ENCODE data around the gene YTHDC2.

YTHDC2 gene

DNA sequence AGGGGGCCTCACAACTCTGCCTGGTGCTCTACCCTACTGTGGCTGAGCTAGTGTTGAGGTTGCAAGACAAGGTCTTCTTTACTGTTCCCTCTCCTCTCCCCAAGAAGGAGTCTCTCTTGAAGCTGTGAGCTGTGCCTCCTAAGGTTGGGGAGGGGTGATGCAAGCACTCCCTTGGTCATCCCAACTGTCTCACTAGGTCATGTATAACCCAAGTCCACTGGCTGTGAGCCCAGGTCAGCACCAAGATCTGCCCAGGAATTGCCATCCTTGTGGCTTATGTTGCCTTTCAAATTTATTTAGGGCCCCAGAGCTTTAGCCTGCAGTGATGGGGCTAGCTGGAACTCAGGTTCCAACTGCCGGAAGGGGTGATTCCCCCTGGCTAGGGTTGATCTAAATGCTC lies 10.3 kb upstream of the YTHDC2 start:
- H3K27me3 ChIP-seq (replicated peaks in 2 of 5; ENCODE audit: control insufficient read depth in 4 of 5, insufficient read depth in 5 of 5, low read length in 4 of 5) = peaks cover 18 to 92% (median 35%) of the 10 kb centered on the region in 5 experiments
- H3K9me3 ChIP-seq (ENCODE audit: control extremely low read depth in 1 of 5, control insufficient read depth in 4 of 5, insufficient read depth in 2 of 5, low read depth in 1 of 5, low read length in 4 of 5) = peaks cover 0 to 32% (median 12%) of the 10 kb centered on the region in 5 experiments
- H3K27ac ChIP-seq (ENCODE audit: insufficient read depth in 1 of 2, low read depth in 1 of 2, low read length in 2 of 2, poor library complexity in 1 of 2, severe bottlenecking in 2 of 2) = no peak overlapping the region
- H3K4me3 ChIP-seq (ENCODE audit: control insufficient read depth in 1 of 7, extremely low read depth in 1 of 7, insufficient read depth in 4 of 7, low read depth in 2 of 7, low read length in 6 of 7) = no peak overlapping the region
- no peaks in the 10 kb centered on the region for H3K4me1 ChIP-seq (ENCODE audit: control extremely low read depth in 1 of 4, control insufficient read depth in 4 of 4, insufficient read depth in 4 of 4, low read length in 3 of 4)
- DNase-seq = no peak
- WGBS (ENCODE audit: insufficient coverage) = 100% methylated on average over 1 of the region's 1 CpG
- POLR2A ChIA-PET = interaction anchor here (0.7 kb wide), 1 partner anchor 1597 kb away, joined by 4 read pairs; no protein-coding TSS in a partner anchor
- CTCF ChIA-PET = interaction anchor here (1.5 kb wide), 1 partner anchor 11 kb away, joined by 5 read pairs; the partner anchor contains the start of gene YTHDC2
- no peaks in the 10 kb centered on the region for H3K36me3 ChIP-seq (ENCODE audit: control insufficient read depth in 4 of 4, insufficient read depth in 4 of 4, low read length in 3 of 4)

DNA sequence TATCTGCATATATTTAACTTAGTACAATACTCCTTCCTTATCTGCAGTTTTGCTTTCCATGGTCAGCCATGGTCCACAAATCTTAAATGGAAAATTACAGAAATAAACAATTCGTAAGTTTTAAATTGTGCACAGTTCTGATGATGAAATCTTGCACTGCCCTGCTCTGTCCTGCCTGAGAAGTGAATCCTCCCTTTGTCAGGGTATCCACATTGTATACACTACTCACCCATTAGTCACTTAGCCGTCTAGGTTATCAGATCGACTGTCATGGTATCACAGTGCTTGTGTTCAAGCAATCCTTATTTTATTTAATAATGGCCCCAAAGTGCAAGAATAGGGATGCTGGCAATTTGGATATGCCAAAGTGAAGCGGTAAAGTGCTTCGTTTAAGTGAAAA lies 8.3 kb upstream of the YTHDC2 start:
- H3K27ac ChIP-seq (ENCODE audit: insufficient read depth in 1 of 2, low read depth in 1 of 2, low read length in 2 of 2, poor library complexity in 1 of 2, severe bottlenecking in 2 of 2) = no peak overlapping the region
- POLR2A ChIA-PET = no interaction called here
- no peaks in the 10 kb centered on the region for H3K36me3 ChIP-seq (ENCODE audit: control insufficient read depth in 4 of 4, insufficient read depth in 4 of 4, low read length in 3 of 4)
- H3K9me3 ChIP-seq (ENCODE audit: control extremely low read depth in 1 of 5, control insufficient read depth in 4 of 5, insufficient read depth in 2 of 5, low read depth in 1 of 5, low read length in 4 of 5) = peaks cover 0 to 23% (median 12%) of the 10 kb centered on the region in 5 experiments
- peaks cover 15 to 90% (median 29%) of the 10 kb centered on the region in 5 experiments for H3K27me3 ChIP-seq (replicated peaks in 2 of 5; ENCODE audit: control insufficient read depth in 4 of 5, insufficient read depth in 5 of 5, low read length in 4 of 5)
- no peak overlapping the region for H3K4me3 ChIP-seq (ENCODE audit: control insufficient read depth in 1 of 7, extremely low read depth in 1 of 7, insufficient read depth in 4 of 7, low read depth in 2 of 7, low read length in 6 of 7)
- H3K4me1 ChIP-seq (ENCODE audit: control extremely low read depth in 1 of 4, control insufficient read depth in 4 of 4, insufficient read depth in 4 of 4, low read length in 3 of 4) = no peaks in the 10 kb centered on the region
- DNase-seq = no peak
- 100% methylated on average over 3 of the region's 5 CpGs for WGBS (ENCODE audit: insufficient coverage)
- CTCF ChIA-PET = no interaction called here

DNA sequence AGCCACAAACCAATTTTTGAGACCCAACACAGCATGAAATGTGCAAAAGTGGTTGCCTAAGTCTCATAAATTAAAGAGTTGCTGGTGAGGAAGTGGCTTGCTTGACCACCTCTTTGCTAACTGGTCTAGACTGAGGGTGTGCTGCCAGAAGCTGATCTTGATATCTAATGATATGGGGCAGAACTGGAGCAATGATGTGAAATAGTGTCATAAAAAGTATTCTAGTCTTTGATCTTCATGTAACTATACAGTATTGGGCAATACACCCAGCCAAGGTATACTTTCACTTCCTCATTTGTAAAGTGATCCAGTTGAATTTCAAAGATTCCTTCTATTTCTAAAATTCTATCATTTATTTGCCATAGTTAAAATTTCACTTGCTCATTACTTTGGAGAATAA lies 5.9 kb upstream of the YTHDC2 start:
- CTCF ChIA-PET = interaction anchor here (1.5 to 1.6 kb wide), 3 partner anchors 19 to 171 kb away, joined by 4 to 6 read pairs (median 5); partner anchors contain the start of gene MCC
- DNase-seq = peak in 2 of 3 donors; percentile 42 to 51
- Histone ChIP-seq H3K36me3 (ENCODE audit: control insufficient read depth in 4 of 4, insufficient read depth in 4 of 4, low read length in 3 of 4) (no peaks in the 10 kb centered on the region), H3K27ac (ENCODE audit: insufficient read depth in 1 of 2, low read depth in 1 of 2, low read length in 2 of 2, poor library complexity in 1 of 2, severe bottlenecking in 2 of 2) (no peak overlapping the region), H3K27me3 (replicated peaks in 2 of 5; ENCODE audit: control insufficient read depth in 4 of 5, insufficient read depth in 5 of 5, low read length in 4 of 5) (peaks cover 15 to 92% (median 24%) of the 10 kb centered on the region in 5 experiments), H3K4me3 (ENCODE audit: control insufficient read depth in 1 of 7, extremely low read depth in 1 of 7, insufficient read depth in 4 of 7, low read depth in 2 of 7, low read length in 6 of 7) (no peak overlapping the region), H3K9me3 (ENCODE audit: control extremely low read depth in 1 of 5, control insufficient read depth in 4 of 5, insufficient read depth in 2 of 5, low read depth in 1 of 5, low read length in 4 of 5) (peaks cover 0 to 8% (median 2%) of the 10 kb centered on the region in 5 experiments), H3K4me1 (ENCODE audit: control extremely low read depth in 1 of 4, control insufficient read depth in 4 of 4, insufficient read depth in 4 of 4, low read length in 3 of 4) (no peaks in the 10 kb centered on the region)
- POLR2A ChIA-PET = no interaction called here

DNA sequence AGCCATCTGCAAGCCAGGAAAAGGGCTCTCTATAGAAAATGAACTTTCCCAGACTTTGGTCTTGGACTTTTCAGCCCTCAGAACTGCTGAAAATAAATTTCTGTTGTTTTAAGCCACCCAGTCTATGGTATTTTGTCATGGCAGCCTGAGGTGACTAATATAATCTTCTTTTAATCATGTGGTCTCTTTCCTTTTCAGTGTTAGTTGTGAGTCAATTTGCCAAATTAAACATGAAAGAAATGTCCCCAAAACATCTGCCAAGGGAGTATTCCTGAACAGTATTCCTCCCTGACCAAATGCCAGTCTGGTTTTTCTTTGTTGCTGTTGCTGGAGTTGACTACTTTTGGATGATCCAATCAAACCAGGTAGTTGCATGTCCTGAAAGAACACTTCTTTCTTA lies 4.7 kb upstream of the YTHDC2 start:
- peaks cover 13 to 81% (median 16%) of the 10 kb centered on the region in 5 experiments for H3K27me3 ChIP-seq (replicated peaks in 2 of 5; ENCODE audit: control insufficient read depth in 4 of 5, insufficient read depth in 5 of 5, low read length in 4 of 5)
- POLR2A ChIA-PET = no interaction called here
- H3K9me3 ChIP-seq (ENCODE audit: control extremely low read depth in 1 of 5, control insufficient read depth in 4 of 5, insufficient read depth in 2 of 5, low read depth in 1 of 5, low read length in 4 of 5) = no peaks in the 10 kb centered on the region
- H3K4me1 ChIP-seq (ENCODE audit: control extremely low read depth in 1 of 4, control insufficient read depth in 4 of 4, insufficient read depth in 4 of 4, low read length in 3 of 4) = no peaks in the 10 kb centered on the region
- CTCF ChIA-PET = no interaction called here
- no peaks in the 10 kb centered on the region for H3K36me3 ChIP-seq (ENCODE audit: control insufficient read depth in 4 of 4, insufficient read depth in 4 of 4, low read length in 3 of 4)
- DNase-seq = no peak
- H3K27ac ChIP-seq (ENCODE audit: insufficient read depth in 1 of 2, low read depth in 1 of 2, low read length in 2 of 2, poor library complexity in 1 of 2, severe bottlenecking in 2 of 2) = no peak overlapping the region
- H3K4me3 ChIP-seq (ENCODE audit: control insufficient read depth in 1 of 7, extremely low read depth in 1 of 7, insufficient read depth in 4 of 7, low read depth in 2 of 7, low read length in 6 of 7) = no peak overlapping the region

DNA sequence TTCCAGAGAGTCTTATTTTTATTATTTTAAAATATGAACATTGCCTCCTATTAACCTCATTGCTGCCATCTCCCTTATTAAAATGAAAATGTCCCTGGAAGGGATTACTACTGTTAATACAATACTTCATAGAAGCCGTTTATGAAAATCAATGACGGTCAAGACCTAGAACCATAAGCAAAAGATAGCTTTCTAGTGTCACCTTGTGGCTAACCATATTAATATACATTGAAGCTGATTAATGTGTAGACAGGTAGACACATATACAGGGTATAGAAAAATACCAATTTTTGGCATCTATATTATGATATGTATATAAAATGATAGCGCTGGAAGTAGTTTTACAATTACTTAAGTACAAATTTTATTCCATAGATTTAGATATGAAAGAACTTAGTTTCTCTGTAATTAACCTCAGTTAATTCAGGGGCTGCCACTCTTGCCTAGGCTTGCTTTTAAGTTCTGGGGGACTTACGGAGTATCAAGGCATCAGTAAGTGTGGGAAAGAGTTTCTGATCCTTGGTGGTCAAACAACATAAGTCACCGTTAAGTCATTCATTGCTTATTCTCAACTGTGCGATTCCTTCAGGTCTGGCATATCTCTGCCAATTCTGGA lies 2.5 kb upstream of the YTHDC2 start:
- POLR2A ChIA-PET = no interaction called here
- CTCF ChIA-PET = interaction anchor here (0.6 to 5.7 kb wide), 16 partner anchors 10 to 515 kb away, joined by 3 to 46 read pairs (median 4); no protein-coding TSS in a partner anchor
- WGBS (ENCODE audit: insufficient coverage) = 82% methylated on average over 3 of the region's 6 CpGs
- H3K4me3 ChIP-seq (ENCODE audit: control insufficient read depth in 1 of 7, extremely low read depth in 1 of 7, insufficient read depth in 4 of 7, low read depth in 2 of 7, low read length in 6 of 7) = no peak overlapping the region
- DNase-seq = peak in 2 of 3 donors; percentile 43 to 52
- H3K27ac ChIP-seq (ENCODE audit: insufficient read depth in 1 of 2, low read depth in 1 of 2, low read length in 2 of 2, poor library complexity in 1 of 2, severe bottlenecking in 2 of 2) = no peak overlapping the region
- peaks cover 0 to 4% (median 1%) of the 10 kb centered on the region in 4 experiments for H3K36me3 ChIP-seq (ENCODE audit: control insufficient read depth in 4 of 4, insufficient read depth in 4 of 4, low read length in 3 of 4)
- H3K9me3 ChIP-seq (ENCODE audit: control extremely low read depth in 1 of 5, control insufficient read depth in 4 of 5, insufficient read depth in 2 of 5, low read depth in 1 of 5, low read length in 4 of 5) = no peaks in the 10 kb centered on the region
- H3K27me3 ChIP-seq (replicated peaks in 2 of 5; ENCODE audit: control insufficient read depth in 4 of 5, insufficient read depth in 5 of 5, low read length in 4 of 5) = peaks cover 4 to 60% (median 16%) of the 10 kb centered on the region in 5 experiments
- H3K4me1 ChIP-seq (ENCODE audit: control extremely low read depth in 1 of 4, control insufficient read depth in 4 of 4, insufficient read depth in 4 of 4, low read length in 3 of 4) = peaks cover 3 to 8% (median 6%) of the 10 kb centered on the region in 4 experiments

DNA sequence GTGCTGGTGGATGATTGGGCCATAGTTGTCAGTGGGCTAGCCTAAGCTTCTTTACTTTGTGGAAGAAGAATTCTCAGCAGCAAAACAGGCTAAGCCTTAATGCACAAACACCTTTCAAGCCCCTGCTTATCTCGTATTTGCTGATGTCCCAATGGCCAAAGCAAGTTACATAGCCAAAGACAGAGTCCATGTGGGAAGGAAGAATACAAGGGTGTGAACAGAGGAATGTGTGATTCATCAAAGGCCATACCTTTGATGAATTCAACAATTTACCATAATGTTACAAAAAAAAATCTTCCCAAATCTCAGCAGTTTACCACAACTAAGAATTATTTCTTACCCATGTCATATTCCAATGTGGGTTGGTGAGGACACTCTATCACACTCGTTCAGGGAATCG lies 1.2 kb upstream of the YTHDC2 start:
- 100% methylated on average over 2 of the region's 3 CpGs for WGBS (ENCODE audit: insufficient coverage)
- DNase-seq = no peak
- H3K4me3 ChIP-seq (ENCODE audit: control insufficient read depth in 1 of 7, extremely low read depth in 1 of 7, insufficient read depth in 4 of 7, low read depth in 2 of 7, low read length in 6 of 7) = no peak overlapping the region
- ChIA-PET CTCF (interaction anchor here (0.8 to 5.7 kb wide), 6 partner anchors 12 to 517 kb away, joined by 3 to 46 read pairs (median 8); no protein-coding TSS in a partner anchor), POLR2A (no interaction called here)
- H3K4me1 ChIP-seq (ENCODE audit: control extremely low read depth in 1 of 4, control insufficient read depth in 4 of 4, insufficient read depth in 4 of 4, low read length in 3 of 4) = peaks cover 3 to 8% (median 6%) of the 10 kb centered on the region in 4 experiments
- no peaks in the 10 kb centered on the region for H3K9me3 ChIP-seq (ENCODE audit: control extremely low read depth in 1 of 5, control insufficient read depth in 4 of 5, insufficient read depth in 2 of 5, low read depth in 1 of 5, low read length in 4 of 5)
- peaks cover 1 to 7% (median 4%) of the 10 kb centered on the region in 4 experiments for H3K36me3 ChIP-seq (ENCODE audit: control insufficient read depth in 4 of 4, insufficient read depth in 4 of 4, low read length in 3 of 4)
- H3K27ac ChIP-seq (ENCODE audit: insufficient read depth in 1 of 2, low read depth in 1 of 2, low read length in 2 of 2, poor library complexity in 1 of 2, severe bottlenecking in 2 of 2) = no peak overlapping the region
- peaks cover 4 to 46% (median 12%) of the 10 kb centered on the region in 5 experiments for H3K27me3 ChIP-seq (replicated peaks in 2 of 5; ENCODE audit: control insufficient read depth in 4 of 5, insufficient read depth in 5 of 5, low read length in 4 of 5)

GRCh38 chr5:113514289-113514635 lies 768 bp downstream of the YTHDC2 start:
- Histone ChIP-seq H3K36me3 (ENCODE audit: control insufficient read depth in 4 of 4, insufficient read depth in 4 of 4, low read length in 3 of 4) (peaks cover 2 to 10% (median 4%) of the 10 kb centered on the region in 4 experiments), H3K4me3 (ENCODE audit: control insufficient read depth in 1 of 7, extremely low read depth in 1 of 7, insufficient read depth in 4 of 7, low read depth in 2 of 7, low read length in 6 of 7) (peak overlapping the region; percentile 79 to 93 (median 85)), H3K9me3 (ENCODE audit: control extremely low read depth in 1 of 5, control insufficient read depth in 4 of 5, insufficient read depth in 2 of 5, low read depth in 1 of 5, low read length in 4 of 5) (no peaks in the 10 kb centered on the region), H3K27ac (ENCODE audit: insufficient read depth in 1 of 2, low read depth in 1 of 2, low read length in 2 of 2, poor library complexity in 1 of 2, severe bottlenecking in 2 of 2) (peak overlapping the region in 1 of 2 experiments; percentile 83), H3K4me1 (ENCODE audit: control extremely low read depth in 1 of 4, control insufficient read depth in 4 of 4, insufficient read depth in 4 of 4, low read length in 3 of 4) (peaks cover 3 to 8% (median 6%) of the 10 kb centered on the region in 4 experiments), H3K27me3 (replicated peaks in 2 of 5; ENCODE audit: control insufficient read depth in 4 of 5, insufficient read depth in 5 of 5, low read length in 4 of 5) (peaks cover 0 to 31% (median 8%) of the 10 kb centered on the region in 5 experiments)
- 48% methylated on average over 4 of the region's 9 CpGs for WGBS (ENCODE audit: insufficient coverage)
- DNase-seq = no peak
- POLR2A ChIA-PET = no interaction called here
- CTCF ChIA-PET = interaction anchor here (0.8 to 5.7 kb wide), 4 partner anchors 11 to 535 kb away, joined by 3 to 46 read pairs (median 16); no protein-coding TSS in a partner anchor

Data from common myeloid progenitor, CD34-positive (primary cell).